ENCODE measurements around the gene CHRNA10.

DNA sequence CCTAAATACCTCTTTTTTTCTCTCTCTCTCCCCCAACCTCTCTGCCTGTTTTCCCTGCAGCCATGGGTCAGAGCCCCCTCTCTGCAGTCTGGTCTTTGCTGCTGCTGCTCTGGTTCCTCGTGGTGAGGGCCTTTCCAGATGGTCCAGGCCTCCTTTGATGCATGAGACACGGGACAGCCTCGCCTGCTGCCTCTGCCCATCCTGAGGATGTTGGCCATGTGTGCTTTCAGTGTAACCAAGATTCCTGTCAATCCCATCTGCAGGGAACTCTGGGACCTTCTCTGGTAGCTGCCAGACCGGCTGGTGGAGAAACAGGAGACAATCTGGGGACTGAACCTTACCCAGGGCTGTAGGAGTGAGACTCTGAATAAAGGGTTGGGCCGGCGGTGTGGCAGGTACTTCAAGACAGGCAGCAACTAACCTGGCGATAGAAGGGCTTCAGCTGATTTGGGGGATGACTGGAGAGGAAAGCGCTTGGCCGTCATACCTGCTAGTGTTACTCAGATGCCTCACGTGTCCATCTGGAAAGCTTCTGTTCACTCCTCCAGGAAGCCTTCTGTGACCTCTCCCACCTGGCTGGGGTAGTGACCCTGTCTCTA is 7.1 kb downstream of the CHRNA10 start:
- TF ChIP-seq, protein P1, sequence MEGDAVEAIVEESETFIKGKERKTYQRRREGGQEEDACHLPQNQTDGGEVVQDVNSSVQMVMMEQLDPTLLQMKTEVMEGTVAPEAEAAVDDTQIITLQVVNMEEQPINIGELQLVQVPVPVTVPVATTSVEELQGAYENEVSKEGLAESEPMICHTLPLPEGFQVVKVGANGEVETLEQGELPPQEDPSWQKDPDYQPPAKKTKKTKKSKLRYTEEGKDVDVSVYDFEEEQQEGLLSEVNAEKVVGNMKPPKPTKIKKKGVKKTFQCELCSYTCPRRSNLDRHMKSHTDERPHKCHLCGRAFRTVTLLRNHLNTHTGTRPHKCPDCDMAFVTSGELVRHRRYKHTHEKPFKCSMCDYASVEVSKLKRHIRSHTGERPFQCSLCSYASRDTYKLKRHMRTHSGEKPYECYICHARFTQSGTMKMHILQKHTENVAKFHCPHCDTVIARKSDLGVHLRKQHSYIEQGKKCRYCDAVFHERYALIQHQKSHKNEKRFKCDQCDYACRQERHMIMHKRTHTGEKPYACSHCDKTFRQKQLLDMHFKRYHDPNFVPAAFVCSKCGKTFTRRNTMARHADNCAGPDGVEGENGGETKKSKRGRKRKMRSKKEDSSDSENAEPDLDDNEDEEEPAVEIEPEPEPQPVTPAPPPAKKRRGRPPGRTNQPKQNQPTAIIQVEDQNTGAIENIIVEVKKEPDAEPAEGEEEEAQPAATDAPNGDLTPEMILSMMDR (conservative IDR thresholded peaks at IDR 0.05; ENCODE audit: low read length) = no peak
- no peak for TF ChIP-seq EZH2phosphoT487 (IDR thresholded peaks at IDR 0.05; ENCODE audit: borderline replicate concordance)
